IMR-90 (cell line): Measurements from ENCODE around the gene GNGT1.

Experiments
- CTCF ChIP-seq: conservative IDR thresholded peaks from 2 replicates; pipeline ENCODE4 v1.5.1; 2012; ENCODE audit warnings: mild to moderate bottlenecking, low read depth, low read length, improper control_type of control experiment
- ELK1 ChIP-seq: fragments of 150-350 bp; IDR thresholded peaks from 2 replicates; pipeline ENCODE4 v1.6.1; 2016; ENCODE audit warnings: low read depth, mild to moderate bottlenecking, low read length, moderate library complexity, borderline replicate concordance
- MAZ ChIP-seq: IDR thresholded peaks from 2 replicates; pipeline ENCODE4 v1.6.1; 2012; ENCODE audit warnings: low read depth, mild to moderate bottlenecking, low read length, improper control_type of control experiment, moderate library complexity, borderline replicate concordance
- MXI1 ChIP-seq: IDR thresholded peaks from 2 replicates; pipeline ENCODE4 v1.6.1; 2012; ENCODE audit warnings: low read depth, mild to moderate bottlenecking, low read length, moderate library complexity, borderline replicate concordance
- RAD21 ChIP-seq: IDR thresholded peaks from 2 replicates; pipeline ENCODE4 v1.6.1; 2012; ENCODE audit warnings: low read length, improper control_type of control experiment
- RCOR1 ChIP-seq: IDR thresholded peaks from 2 replicates; pipeline ENCODE4 v1.6.1; 2012; ENCODE audit warnings: mild to moderate bottlenecking, low read length, improper control_type of control experiment; ENCODE audit not compliant: insufficient replicate concordance
- RFX5 ChIP-seq: IDR thresholded peaks from 2 replicates; pipeline ENCODE4 v1.8.0; 2012; ENCODE audit warnings: low read depth, mild to moderate bottlenecking, low read length, moderate library complexity
- USF2 ChIP-seq: fragments of 150-350 bp; IDR thresholded peaks from 2 replicates; pipeline ENCODE4 v1.6.1; 2017; ENCODE audit warnings: mild to moderate bottlenecking, antibody characterized with exemption, low read length, low read depth

GRCh38 chr7:93882468-93882867 is 23.9 kb upstream of the GNGT1 start:
- TF ChIP-seq CTCF (no peak), RAD21 (no peak), MXI1 (no peak), RFX5 (no peak), RCOR1 (no peak), USF2 (no peak), MAZ (no peak), ELK1 (no peak)
